ENCODE results near the gene GMDS.

GMDS gene

DNA sequence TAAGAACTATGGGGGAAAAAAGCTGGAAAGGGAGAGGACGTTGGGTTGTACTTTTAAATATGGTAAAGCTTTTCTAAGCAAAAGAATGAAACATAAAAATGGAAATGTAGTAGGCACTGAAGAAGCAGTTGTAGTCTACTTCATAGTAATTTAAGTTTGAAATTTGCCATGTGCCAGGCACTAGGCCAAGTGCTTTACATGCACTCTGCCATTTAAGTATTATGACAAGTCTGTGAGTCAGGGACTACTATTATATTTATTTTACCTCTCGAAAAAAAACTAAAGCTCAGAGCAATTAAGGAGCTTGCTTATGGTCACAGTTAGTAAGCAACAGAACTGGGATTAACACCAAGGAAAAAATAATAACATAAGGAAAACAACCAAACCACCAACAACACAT, 257.8 kb downstream of the GMDS start:
- no peak for DNase-seq (ENCODE audit: low read depth in 2 of 2)

DNA sequence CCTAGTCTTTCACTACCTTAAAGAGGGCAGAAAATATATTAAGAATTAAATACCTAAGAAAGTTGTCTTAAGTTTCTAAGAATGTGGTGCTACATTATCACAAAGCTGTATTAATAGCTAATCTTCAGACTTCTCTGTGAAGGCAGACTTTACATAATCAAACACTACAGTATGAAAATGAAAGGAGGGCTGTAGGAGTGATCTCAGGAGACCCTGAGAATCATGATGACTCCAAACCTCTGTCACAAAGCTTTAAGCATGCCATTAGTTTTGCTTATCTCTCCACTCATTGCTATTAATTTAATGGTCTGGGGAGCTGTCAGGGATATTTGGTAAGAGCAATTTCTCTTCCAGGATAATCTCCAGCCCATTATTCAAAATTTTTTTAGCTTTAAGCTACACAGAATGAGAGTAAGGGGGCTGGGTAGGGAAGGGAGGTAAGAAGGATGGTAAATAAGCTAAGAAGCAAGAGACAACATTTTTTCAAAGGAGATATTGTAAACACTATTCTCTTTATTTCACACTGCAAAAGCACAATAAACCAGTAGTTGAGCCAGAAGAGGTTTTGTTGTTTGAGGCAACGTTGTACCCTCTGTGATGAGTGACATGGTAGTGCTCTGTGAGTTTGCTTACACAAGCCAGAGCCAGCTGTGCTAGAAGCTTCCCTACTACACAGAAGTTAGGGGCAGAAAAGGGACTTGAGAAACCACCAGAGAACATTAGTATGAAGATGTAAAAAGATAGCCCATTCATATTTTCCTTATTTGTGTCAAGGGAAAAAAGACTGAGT, 258.8 kb downstream of the GMDS start:
- DNase-seq (ENCODE audit: low read depth in 2 of 2), result no peak

DNA sequence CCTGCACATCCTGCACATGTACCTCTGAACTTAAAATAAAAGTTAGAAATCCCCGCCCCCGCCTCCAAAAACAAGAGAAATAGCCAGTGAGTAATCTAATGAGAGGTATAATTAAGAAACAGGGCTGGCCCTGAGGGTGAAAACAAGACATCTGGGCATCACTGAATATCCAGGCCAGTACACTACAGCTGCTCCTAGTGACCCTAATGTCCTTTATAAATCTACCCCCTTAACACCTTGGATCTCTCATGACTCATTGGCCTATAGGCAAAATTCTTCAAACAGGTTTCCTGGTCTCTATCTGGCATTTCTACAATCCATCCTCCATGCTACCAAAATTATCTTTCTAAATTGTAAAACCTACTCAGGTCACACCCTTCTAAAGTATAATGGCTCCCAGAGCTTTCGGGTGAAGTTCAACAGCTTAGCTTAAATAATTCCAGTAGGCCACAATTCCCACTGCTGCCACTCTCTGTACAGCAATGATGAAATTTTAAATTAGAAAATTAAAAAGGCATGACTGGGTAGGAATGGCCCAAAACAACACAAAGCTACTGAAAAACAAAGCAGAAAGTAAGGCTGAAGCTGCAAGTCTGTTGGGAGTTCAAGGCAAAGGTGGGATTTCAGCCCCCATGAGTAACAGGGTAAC, 260.9 kb downstream of the GMDS start:
- DNase-seq (ENCODE audit: low read depth in 2 of 2), result no peak

DNA sequence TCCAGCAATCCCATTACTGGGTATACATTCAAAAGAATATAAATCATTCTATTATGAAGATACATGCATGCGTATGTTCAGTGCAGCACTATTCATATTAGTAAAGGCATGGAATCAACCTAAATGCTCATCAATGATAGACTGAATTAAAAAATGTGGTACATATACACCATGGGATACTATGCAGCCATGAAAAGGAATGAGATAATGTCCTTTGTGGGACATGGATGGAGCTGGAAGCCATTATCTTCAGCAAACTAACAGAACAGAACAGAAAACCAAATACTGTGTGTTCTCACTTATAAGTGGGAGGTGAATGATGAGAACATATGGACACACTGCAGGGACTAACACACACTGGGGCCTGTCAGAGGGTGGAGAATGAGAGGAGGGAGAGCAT, 261.6 kb downstream of the GMDS start:
- no peak for DNase-seq (ENCODE audit: low read depth in 2 of 2)

DNA sequence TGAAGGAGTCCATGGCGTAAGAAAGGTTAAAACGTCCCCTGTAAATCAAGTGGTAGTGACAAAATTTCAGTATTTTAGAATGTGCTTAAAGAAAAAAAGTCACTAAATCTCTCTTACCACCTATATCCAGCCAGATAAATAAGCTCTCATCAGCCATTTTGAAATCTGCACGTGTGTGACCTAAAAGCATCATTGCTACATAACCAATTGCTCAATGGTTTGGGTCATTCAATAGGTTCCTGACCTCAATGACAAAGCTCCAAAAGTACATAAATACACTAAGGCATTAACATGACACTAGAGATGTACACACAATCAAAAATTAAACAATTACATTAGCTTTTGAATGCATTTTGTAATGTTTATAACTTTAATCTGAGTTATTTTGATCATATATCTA, 272.4 kb downstream of the GMDS start:
- DNase-seq (ENCODE audit: low read depth in 2 of 2), result no peak

DNA sequence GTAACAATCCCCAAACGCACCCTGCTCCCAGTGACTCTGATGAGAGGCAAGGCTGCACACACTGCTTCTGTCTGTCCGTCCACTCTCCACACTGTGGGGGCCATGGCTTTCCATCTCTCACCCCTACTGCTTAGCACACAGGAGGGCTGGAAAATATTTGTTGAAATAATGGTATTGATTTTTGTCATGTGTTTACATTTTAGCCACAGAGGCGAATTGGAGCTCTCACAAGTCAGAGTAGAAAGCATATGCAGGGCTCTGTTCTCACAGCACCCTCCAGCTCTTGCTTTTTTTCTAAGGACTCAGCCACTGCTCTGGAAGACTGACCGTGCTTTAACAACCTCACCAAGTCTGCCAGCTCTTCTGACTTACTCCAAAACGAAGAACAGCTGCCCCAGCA, 273.8 kb downstream of the GMDS start:
- DNase-seq (ENCODE audit: low read depth in 2 of 2), result no peak

DNA sequence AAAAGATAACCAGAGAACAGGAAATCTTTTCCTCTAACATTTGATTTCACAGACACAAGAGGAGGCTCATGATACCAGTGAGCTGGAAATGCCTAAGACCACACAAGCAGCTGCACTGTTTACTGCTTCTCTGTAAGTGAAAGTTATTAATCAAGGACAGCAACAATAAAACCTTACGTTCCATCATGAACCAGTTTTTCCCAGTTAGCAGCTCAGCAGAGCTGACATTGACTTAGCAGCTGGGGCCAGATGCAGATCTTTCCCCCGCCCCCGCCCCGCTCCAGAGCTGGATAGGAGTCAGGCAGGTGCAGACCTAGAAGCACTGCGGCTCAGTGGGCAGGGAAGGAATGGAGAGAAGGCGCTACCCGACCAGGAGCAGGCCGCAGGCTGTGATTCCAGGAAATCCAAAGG, 275.2 kb downstream of the GMDS start:
- DNase-seq (ENCODE audit: low read depth in 2 of 2), result no peak

DNA sequence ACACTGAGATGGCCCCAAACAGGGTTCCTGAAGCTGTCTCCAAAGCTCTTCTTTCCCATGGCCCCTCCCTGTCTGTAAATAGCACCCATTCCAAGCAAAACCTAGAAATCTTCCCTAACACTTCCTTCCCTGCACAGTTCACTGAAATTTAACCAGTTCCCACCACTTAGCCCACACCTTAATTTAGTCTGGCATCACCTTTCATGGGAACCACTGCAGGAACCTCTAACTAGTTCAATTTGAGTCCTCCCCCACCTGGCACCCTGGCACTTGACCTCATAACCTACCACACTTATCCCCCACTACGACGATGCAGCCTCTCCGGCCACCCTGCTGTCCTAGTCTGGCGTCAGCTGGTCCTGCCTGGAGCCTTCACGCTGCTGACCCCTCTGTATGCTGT, 278.7 kb downstream of the GMDS start:
- DNase-seq (ENCODE audit: low read depth in 2 of 2), result no peak

DNA sequence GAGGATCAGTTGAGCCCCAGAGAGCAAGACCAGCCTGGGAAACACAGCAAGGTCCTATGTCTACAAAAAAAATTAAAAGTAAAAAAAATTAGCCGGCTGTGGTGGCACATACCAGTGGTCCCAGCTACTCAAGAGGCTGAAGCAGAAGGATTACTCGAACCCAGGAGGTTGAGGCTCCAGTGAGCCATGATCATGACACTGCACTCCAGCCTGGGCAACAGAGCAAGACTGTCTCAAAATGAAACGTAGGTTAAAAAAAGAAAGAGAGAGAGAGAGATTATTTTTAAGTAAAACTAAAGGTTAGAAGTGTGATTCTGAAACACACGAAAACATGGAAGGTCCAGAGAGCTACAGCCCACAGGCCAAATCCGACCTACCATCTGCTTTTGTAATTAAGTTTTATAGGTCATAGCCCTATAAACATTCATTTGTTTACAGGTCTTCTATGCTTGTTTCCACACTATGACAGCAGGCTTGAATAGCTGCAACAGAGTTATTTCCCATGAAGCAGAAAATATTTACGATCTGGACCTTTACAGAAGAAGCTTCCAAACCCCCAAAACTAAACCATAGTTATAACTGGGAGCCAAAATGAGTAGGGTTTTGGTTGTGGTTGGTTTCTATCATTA, 279.7 kb downstream of the GMDS start:
- no peak for DNase-seq (ENCODE audit: low read depth in 2 of 2)

DNA sequence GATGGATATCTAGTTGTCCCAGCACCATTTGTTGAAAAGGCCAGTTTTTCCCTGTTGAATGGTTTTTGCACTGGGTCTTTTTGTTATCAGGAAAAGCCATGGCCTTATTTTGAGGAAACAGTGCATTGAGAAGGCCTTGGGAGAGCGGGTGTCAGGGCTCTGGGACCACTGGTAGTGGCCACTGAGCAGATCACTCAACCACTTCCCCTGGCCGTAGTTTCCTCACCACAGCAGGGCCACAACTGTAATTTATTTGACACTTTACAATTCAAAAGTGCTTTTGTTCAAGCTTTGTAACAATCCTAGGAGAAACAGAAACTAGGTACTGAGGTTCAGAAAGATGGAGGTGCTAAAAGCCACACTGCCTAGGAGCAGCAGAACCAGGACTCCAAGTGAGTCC, 281.8 kb downstream of the GMDS start:
- DNase-seq (ENCODE audit: low read depth in 2 of 2), result no peak

DNA sequence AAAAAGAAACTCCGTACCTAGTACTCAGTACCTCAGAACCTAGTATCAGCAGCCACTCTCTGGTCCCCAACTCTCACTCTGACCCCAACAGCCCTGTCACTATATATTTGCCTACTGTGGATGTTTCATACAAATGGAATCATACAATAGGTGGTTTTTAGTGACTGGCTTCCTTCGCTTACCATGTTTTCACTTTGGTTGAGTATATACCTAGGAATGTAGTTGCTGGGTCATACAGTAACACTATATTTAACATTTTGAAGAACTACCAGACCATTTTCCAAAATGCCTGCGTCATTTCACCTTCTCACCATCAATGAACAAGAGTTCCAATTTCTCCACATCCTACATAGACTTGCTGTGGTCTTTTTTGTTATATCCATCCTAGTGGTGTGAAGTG, 283.2 kb downstream of the GMDS start:
- DNase-seq (ENCODE audit: low read depth in 2 of 2), result no peak

DNA sequence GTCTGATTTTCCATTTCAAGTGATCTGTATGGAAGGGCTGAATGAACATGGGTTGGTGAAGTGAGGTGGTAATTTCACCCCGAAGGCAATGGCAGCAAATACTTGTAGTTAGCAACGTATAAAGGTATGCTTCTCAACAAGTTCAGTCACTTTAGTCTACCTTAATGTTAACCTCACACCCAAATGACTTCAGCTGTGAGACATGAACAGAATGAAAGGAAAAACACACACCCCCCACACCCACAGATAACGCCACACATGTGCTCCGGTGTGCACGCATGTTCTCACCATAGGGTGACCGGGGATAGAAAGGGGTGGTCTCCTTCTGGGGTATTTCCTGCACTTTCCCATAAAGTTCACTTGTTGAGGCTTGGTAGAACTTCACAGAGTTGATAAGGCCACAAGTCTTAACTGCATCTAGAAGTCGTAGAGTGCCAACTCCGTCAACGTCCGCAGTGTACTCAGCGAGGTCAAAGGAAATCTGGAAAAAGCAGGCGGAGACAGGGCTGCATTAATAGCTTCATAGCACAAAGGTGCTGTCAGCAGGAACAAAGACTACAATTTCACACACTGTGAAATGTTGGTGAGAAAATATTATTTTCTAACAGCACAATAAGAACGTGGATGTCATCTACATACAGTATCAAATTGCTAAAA, 284.8 kb downstream of the GMDS start:
- no peak for DNase-seq (ENCODE audit: low read depth in 2 of 2)

DNA sequence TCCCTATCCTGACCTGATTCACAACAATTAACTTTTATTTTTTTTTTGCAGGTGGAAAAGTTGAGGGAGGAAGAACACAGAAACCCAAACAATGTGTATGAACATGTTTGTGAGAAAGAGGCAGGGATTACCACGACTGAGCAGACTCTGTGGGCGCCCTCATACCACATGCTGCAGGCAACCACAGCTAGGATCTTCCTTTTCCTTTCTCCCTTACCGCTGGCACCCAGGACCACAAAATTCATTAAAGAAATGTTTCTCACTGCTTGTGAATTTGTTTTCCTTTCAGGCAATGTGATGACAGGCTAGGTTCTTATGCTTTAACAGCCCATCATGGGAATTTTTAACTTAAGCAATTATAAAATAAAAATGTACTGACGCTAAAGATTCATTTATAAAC, 287.1 kb downstream of the GMDS start:
- DNase-seq (ENCODE audit: low read depth in 2 of 2), result no peak

DNA sequence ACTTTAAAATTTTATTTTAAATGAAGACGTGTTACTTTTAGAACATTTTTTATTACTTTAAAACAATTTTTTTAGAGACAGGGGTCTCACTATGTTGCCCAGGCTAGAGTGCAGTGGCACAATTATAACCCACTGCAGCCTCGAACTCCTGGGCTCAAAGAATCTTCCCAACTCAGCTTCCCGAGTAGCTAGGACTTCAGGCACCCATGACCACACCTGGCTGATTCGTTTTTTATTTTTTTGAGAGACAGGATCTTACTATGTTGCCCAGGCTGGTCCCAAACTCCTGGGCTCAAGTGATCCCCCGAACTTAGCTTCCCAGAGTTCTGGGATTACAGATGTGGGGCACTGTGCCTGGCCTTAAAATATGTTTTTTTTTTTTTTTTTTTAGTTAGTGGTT, 287.7 kb downstream of the GMDS start:
- DNase-seq (ENCODE audit: low read depth in 2 of 2), result no peak

DNA sequence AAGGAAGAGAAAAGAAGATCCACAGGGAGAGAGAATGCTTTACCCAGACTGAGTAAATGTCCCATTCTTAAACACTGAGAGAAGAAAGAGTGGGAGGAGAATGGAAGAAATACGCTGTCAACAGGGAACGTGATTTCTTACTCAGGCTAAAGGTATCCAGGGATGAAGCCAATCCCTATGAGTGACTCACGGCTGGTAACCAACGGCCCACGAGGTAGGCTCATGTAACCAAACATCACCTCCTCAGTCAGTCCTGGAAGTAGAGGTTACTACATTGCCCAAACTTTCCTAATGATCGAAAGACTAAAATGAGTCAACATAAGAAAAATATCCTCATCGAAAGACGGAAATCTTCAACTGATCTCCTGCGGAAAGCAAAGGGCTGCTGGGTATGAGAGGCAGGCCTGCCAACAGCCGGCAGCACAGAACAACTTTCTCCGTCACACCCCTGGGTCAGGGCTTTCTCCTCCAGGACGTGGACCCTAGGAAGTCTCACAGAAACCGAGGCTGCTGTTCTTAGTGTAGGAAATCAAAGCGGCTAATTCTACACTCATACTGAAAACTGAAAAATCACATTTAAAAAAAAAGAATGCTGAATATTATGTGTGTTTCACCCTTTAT, 292.6 kb downstream of the GMDS start:
- DNase-seq (ENCODE audit: low read depth in 2 of 2), result no peak

DNA sequence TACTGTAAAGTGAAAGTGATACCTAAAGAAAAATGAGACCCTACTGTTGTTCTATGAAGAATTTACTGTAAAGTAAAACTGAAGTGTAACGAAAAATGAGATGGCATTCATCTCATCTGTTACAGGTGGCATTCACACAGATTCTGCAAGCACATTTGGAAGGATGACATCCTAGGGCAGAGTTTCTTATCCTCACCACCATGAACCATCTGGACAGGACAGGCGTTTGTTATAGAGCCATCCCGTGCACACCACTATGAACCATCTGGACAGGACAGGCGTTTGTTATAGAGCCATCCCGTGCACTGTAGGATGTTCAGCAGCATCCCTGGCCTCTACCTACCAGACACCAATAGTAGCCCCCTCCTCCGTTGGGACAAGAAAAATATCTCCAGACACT, 294.8 kb downstream of the GMDS start:
- no peak for DNase-seq (ENCODE audit: low read depth in 2 of 2)

DNA sequence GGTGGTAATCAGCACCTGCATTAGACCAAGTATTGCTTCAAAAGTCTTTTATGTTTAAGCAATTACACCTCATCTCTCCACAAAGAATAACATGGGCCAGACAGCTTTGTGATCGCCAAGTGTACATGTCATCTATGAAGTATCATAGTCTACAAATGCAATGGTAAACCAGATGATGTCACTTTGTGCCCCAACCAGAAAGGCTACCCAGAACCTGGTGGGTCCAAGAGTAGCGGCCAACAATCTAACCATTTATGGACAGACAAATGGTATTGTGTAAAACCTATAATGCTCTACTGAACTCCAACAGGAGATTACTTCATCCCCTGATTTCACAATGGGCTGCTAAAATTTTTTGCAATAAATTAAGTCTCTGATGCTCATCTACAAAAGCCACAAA, 295.9 kb downstream of the GMDS start:
- DNase-seq (ENCODE audit: low read depth in 2 of 2), result no peak

DNA sequence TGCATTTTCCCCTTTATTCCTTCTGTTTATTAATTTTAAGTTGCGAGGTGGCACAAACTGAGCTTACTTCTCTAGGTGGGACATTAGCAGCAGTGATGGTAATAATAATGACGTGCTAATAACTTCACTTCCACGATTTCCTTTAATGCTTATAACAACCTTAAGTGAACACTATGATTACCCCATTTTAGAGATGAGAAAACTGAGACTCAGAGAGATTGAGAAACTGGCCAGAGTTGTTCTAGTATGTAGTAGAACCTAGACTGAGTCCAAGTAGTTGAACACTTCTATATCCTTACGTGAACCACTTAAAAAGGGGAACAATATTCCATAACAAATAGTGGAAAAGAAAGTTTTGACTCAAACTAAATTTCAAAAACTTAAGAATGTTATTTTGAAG, 297.5 kb downstream of the GMDS start:
- no peak for DNase-seq (ENCODE audit: low read depth in 2 of 2)

DNA sequence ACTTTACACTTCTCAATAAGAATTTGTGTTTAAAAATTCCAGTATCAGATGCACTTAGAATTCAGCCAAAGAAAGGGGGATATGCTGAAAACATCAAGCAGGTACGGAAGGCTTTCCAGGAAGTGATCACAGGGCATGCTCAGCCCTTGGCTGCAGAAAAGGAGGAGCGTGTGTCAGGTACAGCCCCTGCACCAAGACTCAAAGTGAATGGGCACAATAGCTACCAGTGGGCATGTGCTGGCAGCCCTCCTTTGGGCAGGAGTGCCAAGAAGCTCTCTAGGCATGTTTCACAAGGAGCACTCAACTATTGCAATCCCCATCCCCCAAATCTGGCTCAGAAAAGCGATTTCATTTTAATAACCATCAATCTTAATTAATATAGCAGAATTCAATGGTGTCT, 298.8 kb downstream of the GMDS start:
- no peak for DNase-seq (ENCODE audit: low read depth in 2 of 2)

DNA sequence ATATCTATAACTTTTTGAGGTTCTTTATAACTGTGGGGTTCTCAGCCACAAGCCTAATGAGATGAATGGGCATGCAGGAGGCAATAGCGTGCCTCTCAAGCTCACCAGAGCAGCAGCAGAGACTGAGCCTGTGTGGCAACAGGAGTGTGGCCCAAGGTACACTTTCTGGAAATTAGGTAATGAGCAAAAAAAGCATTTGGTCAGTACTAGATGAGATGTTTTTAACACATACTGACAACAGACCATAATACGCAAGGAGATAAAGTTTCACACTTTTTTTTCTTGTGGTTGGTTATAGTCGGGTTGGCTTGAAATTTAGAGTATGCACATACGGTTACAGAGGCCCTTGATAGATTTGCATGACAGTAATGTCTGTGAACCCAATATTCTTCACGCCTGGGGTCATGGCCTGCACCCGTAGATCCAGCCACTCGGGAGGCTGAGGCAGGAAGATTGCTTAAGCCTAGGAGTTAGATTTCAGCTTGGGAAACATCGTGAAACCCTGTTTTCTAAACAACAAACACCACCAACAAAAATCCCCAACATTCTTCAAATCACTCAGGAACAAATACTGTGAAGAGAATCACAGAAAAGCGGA, 300.1 kb downstream of the GMDS start:
- no peak for DNase-seq (ENCODE audit: low read depth in 2 of 2)

DNA sequence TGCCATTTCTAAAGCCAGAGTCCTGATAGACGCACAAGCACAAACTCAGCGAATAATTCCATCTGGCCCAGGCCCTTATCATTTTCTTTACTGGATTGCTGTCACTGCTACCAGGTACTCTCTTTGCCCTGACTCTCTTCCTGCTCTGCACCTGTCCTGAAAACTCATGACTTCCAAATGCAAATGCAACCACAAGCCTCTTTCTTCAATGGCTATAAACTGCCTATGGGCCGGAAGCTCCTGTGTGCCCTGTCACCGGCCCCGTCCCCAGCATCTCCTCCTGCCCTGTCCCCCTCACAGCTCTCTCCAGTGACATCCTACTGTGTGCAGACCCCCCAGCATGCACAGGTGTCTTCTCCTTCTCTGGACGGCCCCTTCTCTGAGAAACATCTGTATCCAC, 302.6 kb downstream of the GMDS start:
- DNase-seq (ENCODE audit: low read depth in 2 of 2), result no peak

DNA sequence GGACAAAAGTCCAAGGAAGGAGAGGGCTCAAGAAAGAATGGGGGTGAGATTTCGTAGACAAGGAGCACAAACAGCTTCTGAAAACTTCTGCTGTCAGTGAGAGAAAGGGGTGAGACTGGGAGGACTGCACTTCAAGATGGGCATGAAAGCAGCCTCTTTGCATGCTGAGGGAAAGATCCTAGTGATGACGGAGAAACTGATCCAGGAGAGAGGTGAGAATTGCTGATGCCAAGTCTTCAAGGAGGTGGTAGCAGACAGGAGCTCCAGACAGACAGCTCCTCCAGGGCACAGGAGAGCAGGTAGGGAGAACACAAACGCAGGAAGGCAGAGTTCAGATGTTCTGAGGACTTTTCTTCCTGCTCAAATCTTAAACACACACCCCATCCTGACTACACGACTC, 303.9 kb downstream of the GMDS start:
- no peak for DNase-seq (ENCODE audit: low read depth in 2 of 2)
